WTC11 (cell line): ENCODE measurements around the gene B3GNT4. TPM values are rescaled to one million over a fixed set of nuclear protein-coding genes. Genes with fewer than 3 reads are reported as not detected.

Experiments used
- ATAC-seq: fragments of 200-7000 bp; cut with Tn5 transposase; 2 replicates; pipeline ENCODE4 v1.10.0; 2021; ENCODE audit warnings: mild to moderate bottlenecking, moderate library complexity
- CTCF ChIA-PET: fragments of 300-600 bp; sonication (Branson Sonifier 250); formaldehyde crosslinking; loops from one replicate; lab custom pipeline; 2021; ENCODE audit warnings: antibody characterized with exemption; lab: Charles Lee
- POLR2A ChIA-PET: fragments of 350-600 bp; sonication (Branson Sonifier 250); formaldehyde crosslinking; loops from one replicate; lab custom pipeline; 2021; ENCODE audit warnings: antibody characterized with exemption; lab: Charles Lee
- DNase-seq: peaks from one replicate; pipeline ENCODE4 v3.0.0; 2021; ENCODE audit warnings: low spot score
- H3K27ac Mint-ChIP-seq: 2 replicates; pipeline ENCODE4 v1.8.0; 2021; ENCODE audit warnings: mixed read lengths
- H3K27me3 Mint-ChIP-seq: 2 replicates; pipeline ENCODE4 v1.8.0; 2021; ENCODE audit warnings: low read depth, mild to moderate bottlenecking, moderate library complexity, mixed read lengths
- H3K36me3 Mint-ChIP-seq: 2 replicates; pipeline ENCODE4 v1.8.0; 2021; ENCODE audit warnings: mixed read lengths
- H3K4me1 Mint-ChIP-seq: 2 replicates; pipeline ENCODE4 v1.8.0; 2022; ENCODE audit warnings: mixed read lengths
- H3K4me3 Mint-ChIP-seq: 2 replicates; pipeline ENCODE4 v1.8.0; 2021; ENCODE audit warnings: mild to moderate bottlenecking, moderate library complexity, mixed read lengths
- H3K9me3 Mint-ChIP-seq: 2 replicates; pipeline ENCODE4 v1.8.0; 2021; ENCODE audit warnings: mixed read lengths
- AFF4 ChIP-seq: sonication (generic); formaldehyde crosslinking; IDR thresholded peaks from 2 replicates; pipeline ENCODE4 v1.8.1; 2023; ENCODE audit warnings: mild to moderate bottlenecking, missing genetic modification reagents, borderline replicate concordance
- ATF3 ChIP-seq: sonication (generic); formaldehyde crosslinking; conservative IDR thresholded peaks from 2 replicates; pipeline ENCODE4 v1.8.1; 2022; ENCODE audit warnings: mild to moderate bottlenecking, missing genetic modification reagents
- CREB1 ChIP-seq: sonication (generic); formaldehyde crosslinking; IDR thresholded peaks from 2 replicates; pipeline ENCODE4 v1.8.0; 2023; ENCODE audit warnings: mild to moderate bottlenecking, missing genetic modification reagents
- E2F4 ChIP-seq: sonication (generic); formaldehyde crosslinking; IDR thresholded peaks from 2 replicates; pipeline ENCODE4 v1.8.1; 2022; ENCODE audit warnings: low read depth, mild to moderate bottlenecking, moderate library complexity, missing genetic modification reagents, borderline replicate concordance
- EMX1 ChIP-seq: fragments of 250-450 bp; sonication (Bioruptor Pico); IDR thresholded peaks from 2 replicates; pipeline ENCODE4 v1.8.0; 2021; ENCODE audit warnings: mild to moderate bottlenecking
- ETV6 ChIP-seq: sonication (generic); formaldehyde crosslinking; IDR thresholded peaks from 2 replicates; pipeline ENCODE4 v1.8.1; 2022; ENCODE audit warnings: mild to moderate bottlenecking, missing genetic modification reagents
- GABPB1 ChIP-seq: sonication (generic); formaldehyde crosslinking; IDR thresholded peaks from 2 replicates; pipeline ENCODE4 v1.8.1; 2023; ENCODE audit warnings: mild to moderate bottlenecking, missing genetic modification reagents
- GTF2I ChIP-seq: fragments of 250-450 bp; sonication (Bioruptor Pico); conservative IDR thresholded peaks from 2 replicates; pipeline ENCODE4 v1.4.0; 2021; ENCODE audit warnings: mild to moderate bottlenecking
- HMGXB4 ChIP-seq: sonication (generic); formaldehyde crosslinking; IDR thresholded peaks from 2 replicates; pipeline ENCODE4 v1.8.1; 2023; ENCODE audit warnings: mild to moderate bottlenecking, moderate library complexity, missing genetic modification reagents
- KAT7 ChIP-seq: sonication (generic); formaldehyde crosslinking; IDR thresholded peaks from 2 replicates; pipeline ENCODE4 v1.8.1; 2023; ENCODE audit warnings: missing genetic modification reagents, mild to moderate bottlenecking, borderline replicate concordance
- MXD4 ChIP-seq: fragments of 250-450 bp; sonication (Bioruptor Pico); IDR thresholded peaks from 2 replicates; pipeline ENCODE4 v1.8.0; 2021; ENCODE audit warnings: mild to moderate bottlenecking, moderate library complexity, borderline replicate concordance
- MYBL2 ChIP-seq: sonication (generic); formaldehyde crosslinking; IDR thresholded peaks from 2 replicates; pipeline ENCODE4 v1.8.1; 2023; ENCODE audit warnings: mild to moderate bottlenecking, moderate library complexity, missing genetic modification reagents
- NR2C2 ChIP-seq: sonication (generic); formaldehyde crosslinking; IDR thresholded peaks from 2 replicates; pipeline ENCODE4 v1.8.0; 2022; ENCODE audit warnings: mild to moderate bottlenecking, missing genetic modification reagents
- SMAD4 ChIP-seq: sonication (generic); formaldehyde crosslinking; IDR thresholded peaks from 2 replicates; pipeline ENCODE4 v1.8.0; 2022; ENCODE audit warnings: mild to moderate bottlenecking, missing genetic modification reagents
- TCF7 ChIP-seq: sonication (generic); formaldehyde crosslinking; IDR thresholded peaks from 2 replicates; pipeline ENCODE4 v1.8.0; 2022; ENCODE audit warnings: mild to moderate bottlenecking, low read depth, missing genetic modification reagents, moderate library complexity
- TEAD1 ChIP-seq: sonication (generic); formaldehyde crosslinking; IDR thresholded peaks from 2 replicates; pipeline ENCODE4 v1.8.0; 2022; ENCODE audit warnings: mild to moderate bottlenecking, missing genetic modification reagents
- ZNF396 ChIP-seq: fragments of 250-450 bp; sonication (Bioruptor Pico); IDR thresholded peaks from 2 replicates; pipeline ENCODE4 v1.8.0; 2021; ENCODE audit warnings: mild to moderate bottlenecking, moderate library complexity, borderline replicate concordance
- ZNF512 ChIP-seq: sonication (generic); formaldehyde crosslinking; IDR thresholded peaks from 2 replicates; pipeline ENCODE4 v1.8.1; 2022; ENCODE audit warnings: missing genetic modification reagents, borderline replicate concordance
- ZNF532 ChIP-seq: fragments of 250-450 bp; sonication (Bioruptor Pico); IDR thresholded peaks from 2 replicates; pipeline ENCODE4 v1.9.0; 2021; ENCODE audit warnings: mild to moderate bottlenecking, borderline replicate concordance
- total RNA-seq: library from RNA; stranded (reverse); gene quantifications from 3 replicates; pipeline ENCODE4 v1.2.3, GENCODE V29; 2021

Gene B3GNT4
- total RNA-seq, 1 experiment from 2014 or later: 2.0 TPM

GRCh38 chr12:122244565-122245371 lies 41.3 kb downstream of the B3GNT4 start (continued):
- TF ChIP-seq E2F4: no peak
- no peak for TF ChIP-seq ZNF512 (CRISPR knock-in tag)

- ChIA-PET POLR2A (interaction anchor here (0.6 to 0.7 kb wide), 2 partner anchors 35 to 1660 kb away, joined by 3 to 6 read pairs; no protein-coding TSS in a partner anchor), CTCF (no interaction called here)
- no peak for DNase-seq
- no peak for TF ChIP-seq ZNF396
- no peak for TF ChIP-seq MYBL2 (CRISPR knock-in tag)
- TF ChIP-seq SMAD4 (CRISPR knock-in tag): no peak
- TF ChIP-seq CREB1: no peak
- TF ChIP-seq NR2C2 (CRISPR knock-in tag): no peak
- no peak for TF ChIP-seq GABPB1 (CRISPR knock-in tag)
- TF ChIP-seq MXD4 (CRISPR knock-in tag): no peak
- no peak for TF ChIP-seq ATF3 (CRISPR knock-in tag)
- H3K4me3 Mint-ChIP-seq: no peak overlapping the region
- no peaks in the 10 kb centered on the region for H3K9me3 Mint-ChIP-seq
- no peaks in the 10 kb centered on the region for H3K27me3 Mint-ChIP-seq
- H3K4me1 Mint-ChIP-seq: no peaks in the 10 kb centered on the region
- H3K36me3 Mint-ChIP-seq: peaks cover 15% of the 10 kb centered on the region
- ATAC-seq: no peak
- H3K27ac Mint-ChIP-seq: no peak overlapping the region
Observed at GRCh38 chr12:122245553-122245952, 42.0 kb downstream of the B3GNT4 start.

GRCh38 chr12:122250047-122250446 lies 46.5 kb downstream of the B3GNT4 start:
- CTCF ChIA-PET: no interaction called here
- POLR2A ChIA-PET: no interaction called here
- TF ChIP-seq ZNF532 (CRISPR knock-in tag) (no peak), HMGXB4 (CRISPR knock-in tag) (no peak), ETV6 (no peak), KAT7 (CRISPR knock-in tag) (no peak), SMAD4 (CRISPR knock-in tag) (no peak), TCF7 (no peak), TEAD1 (no peak), AFF4 (no peak), GTF2I (CRISPR knock-in tag) (no peak), EMX1 (CRISPR knock-in tag) (no peak)

More at GRCh38 chr12:122250047-122250446, 46.5 kb downstream of the B3GNT4 start:
- H3K36me3 Mint-ChIP-seq: peaks cover 13% of the 10 kb centered on the region; the same call in 1 of the 2 replicates
- H3K27ac Mint-ChIP-seq: no peak overlapping the region
- ATAC-seq: no peak
- no peaks in the 10 kb centered on the region for H3K9me3 Mint-ChIP-seq
- H3K4me3 Mint-ChIP-seq: no peak overlapping the region
- no peak for DNase-seq
- H3K27me3 Mint-ChIP-seq: no peaks in the 10 kb centered on the region
- H3K4me1 Mint-ChIP-seq: no peaks in the 10 kb centered on the region
